Measurements from ENCODE around the gene TMEM221. TPM values are rescaled to one million over a fixed set of nuclear protein-coding genes. Genes with fewer than 3 reads are reported as not detected.
A peak's percentile ranks its signal among the peaks of the same experiment; 100 is the strongest.

The TMEM221 gene
- total and polyA plus RNA-seq, 9 of the 15 experiments (the other 6 are each of a cell fraction or from before 2014, with no cell fraction given), result 0.06 to 0.35 TPM; not detected in 7

- TF ChIP-seq, protein P1, sequence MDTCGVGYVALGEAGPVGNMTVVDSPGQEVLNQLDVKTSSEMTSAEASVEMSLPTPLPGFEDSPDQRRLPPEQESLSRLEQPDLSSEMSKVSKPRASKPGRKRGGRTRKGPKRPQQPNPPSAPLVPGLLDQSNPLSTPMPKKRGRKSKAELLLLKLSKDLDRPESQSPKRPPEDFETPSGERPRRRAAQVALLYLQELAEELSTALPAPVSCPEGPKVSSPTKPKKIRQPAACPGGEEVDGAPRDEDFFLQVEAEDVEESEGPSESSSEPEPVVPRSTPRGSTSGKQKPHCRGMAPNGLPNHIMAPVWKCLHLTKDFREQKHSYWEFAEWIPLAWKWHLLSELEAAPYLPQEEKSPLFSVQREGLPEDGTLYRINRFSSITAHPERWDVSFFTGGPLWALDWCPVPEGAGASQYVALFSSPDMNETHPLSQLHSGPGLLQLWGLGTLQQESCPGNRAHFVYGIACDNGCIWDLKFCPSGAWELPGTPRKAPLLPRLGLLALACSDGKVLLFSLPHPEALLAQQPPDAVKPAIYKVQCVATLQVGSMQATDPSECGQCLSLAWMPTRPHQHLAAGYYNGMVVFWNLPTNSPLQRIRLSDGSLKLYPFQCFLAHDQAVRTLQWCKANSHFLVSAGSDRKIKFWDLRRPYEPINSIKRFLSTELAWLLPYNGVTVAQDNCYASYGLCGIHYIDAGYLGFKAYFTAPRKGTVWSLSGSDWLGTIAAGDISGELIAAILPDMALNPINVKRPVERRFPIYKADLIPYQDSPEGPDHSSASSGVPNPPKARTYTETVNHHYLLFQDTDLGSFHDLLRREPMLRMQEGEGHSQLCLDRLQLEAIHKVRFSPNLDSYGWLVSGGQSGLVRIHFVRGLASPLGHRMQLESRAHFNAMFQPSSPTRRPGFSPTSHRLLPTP (IDR thresholded peaks at IDR 0.05; ENCODE audit: borderline replicate concordance, extremely low read depth, insufficient read length), result no peak
- TF ChIP-seq ZBTB49 (CRISPR knock-in tag; IDR thresholded peaks at IDR 0.05; ENCODE audit: borderline replicate concordance) (no peak), RFX5 (IDR thresholded peaks at IDR 0.05; ENCODE audit: low read depth, low read length) (no peak), SP1 (CRISPR knock-in tag; IDR thresholded peaks at IDR 0.05) (peak; percentile 77), KAT2B (IDR thresholded peaks at IDR 0.05; ENCODE audit: low read depth, low read length) (no peak), SMARCC2 (IDR thresholded peaks at IDR 0.05; ENCODE audit: low read depth) (no peak), XRCC5 (IDR thresholded peaks at IDR 0.05; ENCODE audit: low read depth, low read length) (no peak), CREB3 (tag; conservative IDR thresholded peaks at IDR 0.05; ENCODE audit: low read depth) (no peak), C11orf30 (IDR thresholded peaks at IDR 0.05; ENCODE audit: low read depth) (no peak), ZNF282 (CRISPR knock-in tag; IDR thresholded peaks at IDR 0.05) (no peak), ZNF133 (CRISPR knock-in tag; IDR thresholded peaks at IDR 0.05) (no peak), HNRNPK (IDR thresholded peaks at IDR 0.05; ENCODE audit: low read depth, low read length, poor library complexity, severe bottlenecking) (no peak), RUNX1 (IDR thresholded peaks at IDR 0.05; ENCODE audit: low read depth) (no peak), SIN3B (IDR thresholded peaks at IDR 0.05; ENCODE audit: low read depth) (no peak), GATA2 (CRISPR knock-in tag; IDR thresholded peaks at IDR 0.05) (peak; percentile 92), E2F8 (IDR thresholded peaks at IDR 0.05; ENCODE audit: low read depth, partially characterized antibody) (no peak), ZNF699 (CRISPR knock-in tag; IDR thresholded peaks at IDR 0.05; ENCODE audit: insufficient replicate concordance) (no peak), NFATC3 (IDR thresholded peaks at IDR 0.05) (no peak)
Measured at GRCh38 chr19:17405250-17406045, 43.0 kb downstream of the TMEM221 start, which contains the start of gene BST2 (continued).

Data from K562 (cell line).